Endothelial cell (in vitro differentiated cells): ENCODE results near the gene ZNF280D. TPM values are rescaled to one million over a fixed set of nuclear protein-coding genes. Genes with fewer than 3 reads are reported as not detected.
"Not testable (repeated sequence)": the region's sequence is repeated elsewhere in the genome, so short reads cannot be mapped to it uniquely, and the experiment has no call there.

Experiments used
- DNase-seq: peaks from one replicate; pipeline ENCODE4 v3.0.0; 2021; ENCODE audit warnings: low spot score
- H3K27ac Mint-ChIP-seq: one replicate; pipeline ENCODE4 v1.8.0; 2021; ENCODE audit warnings: mixed read lengths, inconsistent platforms; ENCODE audit not compliant: unreplicated experiment
- H3K27me3 Mint-ChIP-seq: one replicate; pipeline ENCODE4 v1.8.0; 2021; ENCODE audit warnings: mild to moderate bottlenecking, moderate library complexity, mixed read lengths, inconsistent platforms; ENCODE audit not compliant: unreplicated experiment
- H3K36me3 Mint-ChIP-seq: one replicate; pipeline ENCODE4 v1.8.0; 2021; ENCODE audit warnings: mild to moderate bottlenecking, low read depth, mixed read lengths, inconsistent platforms; ENCODE audit not compliant: unreplicated experiment
- H3K4me1 Mint-ChIP-seq: one replicate; pipeline ENCODE4 v1.8.0; 2021; ENCODE audit warnings: mild to moderate bottlenecking, mixed read lengths, inconsistent platforms; ENCODE audit not compliant: unreplicated experiment
- H3K4me3 Mint-ChIP-seq: one replicate; pipeline ENCODE4 v1.8.0; 2021; ENCODE audit warnings: mild to moderate bottlenecking, mixed read lengths, inconsistent platforms; ENCODE audit not compliant: unreplicated experiment
- H3K9me3 Mint-ChIP-seq: one replicate; pipeline ENCODE4 v1.8.0; 2021; ENCODE audit warnings: mixed read lengths, inconsistent platforms; ENCODE audit not compliant: unreplicated experiment
- total RNA-seq: library from RNA; stranded (reverse); fragmentation: NEBNext Ultra II Directional; extraction: Animal tissue kit (Norgen Biotek cat#: 25700); gene quantifications from one replicate; pipeline ENCODE4 v1.2.1, GENCODE V29; 2021; ENCODE audit not compliant: unreplicated experiment
- TF ChIP-seq, protein P1 (sequence below): fragments of 200-600 bp; sonication (generic); IDR thresholded peaks from one replicate; pipeline ENCODE4 v1.5.0; 2021; ENCODE audit warnings: antibody characterized with exemption; ENCODE audit not compliant: unreplicated experiment

The ZNF280D gene
- total RNA-seq, 1 donor from 2014 or later: 34.6 TPM

DNA sequence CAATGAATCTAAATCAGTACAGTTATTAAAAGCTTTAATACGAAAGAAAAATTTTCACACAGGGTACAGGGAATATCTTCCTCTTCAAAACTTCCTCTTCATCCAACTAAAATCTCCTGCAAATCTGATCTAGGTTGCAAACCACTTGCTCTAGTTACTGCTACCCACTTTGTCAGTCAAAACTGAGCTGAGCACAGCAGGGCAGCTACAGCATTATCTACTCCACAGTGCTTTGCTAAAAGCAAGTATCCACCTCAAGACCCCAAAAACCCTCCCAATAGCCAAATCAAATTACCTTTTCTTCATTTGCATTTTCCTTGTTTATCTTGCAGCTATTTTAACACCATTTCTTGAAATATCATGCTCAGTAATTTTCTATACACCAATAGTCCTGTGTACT is 14.7 kb downstream of the ZNF280D start:
- Mint-ChIP-seq H3K4me1 (peaks cover 16% of the 10 kb centered on the region), H3K27me3 (no peaks in the 10 kb centered on the region), H3K9me3 (no peaks in the 10 kb centered on the region), H3K27ac (no peak overlapping the region), H3K36me3 (no peaks in the 10 kb centered on the region), H3K4me3 (no peak overlapping the region)
- no peak for DNase-seq
- TF ChIP-seq, protein P1, sequence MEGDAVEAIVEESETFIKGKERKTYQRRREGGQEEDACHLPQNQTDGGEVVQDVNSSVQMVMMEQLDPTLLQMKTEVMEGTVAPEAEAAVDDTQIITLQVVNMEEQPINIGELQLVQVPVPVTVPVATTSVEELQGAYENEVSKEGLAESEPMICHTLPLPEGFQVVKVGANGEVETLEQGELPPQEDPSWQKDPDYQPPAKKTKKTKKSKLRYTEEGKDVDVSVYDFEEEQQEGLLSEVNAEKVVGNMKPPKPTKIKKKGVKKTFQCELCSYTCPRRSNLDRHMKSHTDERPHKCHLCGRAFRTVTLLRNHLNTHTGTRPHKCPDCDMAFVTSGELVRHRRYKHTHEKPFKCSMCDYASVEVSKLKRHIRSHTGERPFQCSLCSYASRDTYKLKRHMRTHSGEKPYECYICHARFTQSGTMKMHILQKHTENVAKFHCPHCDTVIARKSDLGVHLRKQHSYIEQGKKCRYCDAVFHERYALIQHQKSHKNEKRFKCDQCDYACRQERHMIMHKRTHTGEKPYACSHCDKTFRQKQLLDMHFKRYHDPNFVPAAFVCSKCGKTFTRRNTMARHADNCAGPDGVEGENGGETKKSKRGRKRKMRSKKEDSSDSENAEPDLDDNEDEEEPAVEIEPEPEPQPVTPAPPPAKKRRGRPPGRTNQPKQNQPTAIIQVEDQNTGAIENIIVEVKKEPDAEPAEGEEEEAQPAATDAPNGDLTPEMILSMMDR: no peak

DNA sequence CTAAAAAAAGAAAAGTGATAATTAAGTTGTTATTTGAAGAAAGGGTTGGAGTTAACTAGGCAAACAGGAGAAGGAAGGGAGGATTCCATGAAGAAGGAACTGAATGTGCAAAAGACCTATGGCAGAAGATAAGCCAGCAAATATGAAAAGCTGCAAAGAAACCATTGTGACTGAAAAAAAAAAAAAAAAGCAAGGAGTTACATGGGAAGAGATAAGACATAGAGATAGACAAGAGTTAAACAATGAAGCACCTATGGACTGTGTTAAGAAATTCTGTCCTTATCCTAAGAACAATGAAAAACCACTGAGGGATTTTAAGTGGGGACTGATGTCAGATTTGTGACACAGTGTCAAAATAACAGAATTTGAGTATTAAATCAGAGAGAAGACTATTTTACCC is 17.0 kb downstream of the ZNF280D start:
- Mint-ChIP-seq H3K27me3 (no peaks in the 10 kb centered on the region), H3K4me1 (peaks cover 16% of the 10 kb centered on the region), H3K36me3 (no peaks in the 10 kb centered on the region), H3K9me3 (no peaks in the 10 kb centered on the region), H3K4me3 (no peak overlapping the region), H3K27ac (no peak overlapping the region)
- DNase-seq: no peak
- TF ChIP-seq, protein P1: no peak

DNA sequence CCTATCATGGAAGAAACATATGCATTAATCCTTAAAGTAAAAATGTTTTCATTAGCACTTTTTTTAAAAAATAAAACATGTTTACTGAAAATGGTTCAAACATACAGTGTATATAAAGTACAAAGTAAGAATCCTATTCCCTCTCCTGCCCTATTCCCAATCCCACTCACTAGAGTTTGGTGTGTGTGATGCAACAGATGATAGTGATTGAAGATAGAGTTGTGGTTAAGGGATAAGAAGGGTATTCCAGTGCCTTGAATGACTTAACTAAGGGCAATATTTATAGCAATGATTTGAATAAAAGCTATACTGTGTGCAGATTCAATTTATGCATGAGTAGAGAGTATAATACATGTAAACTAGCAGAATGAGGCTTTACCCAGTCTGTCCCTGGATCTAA is 18.1 kb downstream of the ZNF280D start:
- Mint-ChIP-seq H3K4me1 (peaks cover 16% of the 10 kb centered on the region), H3K9me3 (no peaks in the 10 kb centered on the region), H3K27me3 (no peaks in the 10 kb centered on the region), H3K36me3 (no peaks in the 10 kb centered on the region), H3K4me3 (no peak overlapping the region), H3K27ac (no peak overlapping the region)
- TF ChIP-seq, protein P1: no peak
- DNase-seq: no peak

GRCh38 chr15:56709502-56709901 is 23.8 kb downstream of the ZNF280D start:
- not testable (repeated sequence) for H3K27ac Mint-ChIP-seq, DNase-seq, H3K9me3 Mint-ChIP-seq, H3K4me3 Mint-ChIP-seq, H3K4me1 Mint-ChIP-seq, H3K36me3 Mint-ChIP-seq, H3K27me3 Mint-ChIP-seq

GRCh38 chr15:56699743-56700142 is 33.6 kb downstream of the ZNF280D start:
- no peak overlapping the region for H3K4me3 Mint-ChIP-seq
- TF ChIP-seq, protein P1: no peak
- H3K36me3 Mint-ChIP-seq: no peaks in the 10 kb centered on the region

DNA sequence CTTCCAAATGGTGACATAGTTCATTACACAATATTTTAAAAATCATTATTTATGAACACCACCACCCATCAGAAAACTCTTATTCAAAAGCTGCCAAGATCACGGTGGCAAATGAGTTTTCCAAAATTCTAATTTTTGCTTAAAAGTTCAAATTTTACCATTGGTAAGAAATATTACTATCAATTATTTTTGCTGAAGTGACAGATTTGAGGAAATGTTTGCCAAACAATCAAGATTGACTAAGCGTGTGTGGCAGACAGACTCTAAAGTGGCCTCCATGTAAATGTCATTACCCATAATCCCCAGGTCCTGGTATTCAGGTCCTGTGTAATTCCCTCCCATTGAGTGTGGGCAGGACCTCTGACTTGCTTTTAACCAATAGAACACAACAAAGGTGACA is 35.0 kb downstream of the ZNF280D start:
- H3K9me3 Mint-ChIP-seq: no peaks in the 10 kb centered on the region
- no peaks in the 10 kb centered on the region for H3K27me3 Mint-ChIP-seq
- H3K4me1 Mint-ChIP-seq: no peaks in the 10 kb centered on the region
- TF ChIP-seq, protein P1: no peak
- no peak overlapping the region for H3K27ac Mint-ChIP-seq
- no peak for DNase-seq
- no peak overlapping the region for H3K4me3 Mint-ChIP-seq
- no peaks in the 10 kb centered on the region for H3K36me3 Mint-ChIP-seq

More at GRCh38 chr15:56699743-56700142, 33.6 kb downstream of the ZNF280D start:
- Mint-ChIP-seq H3K9me3 (no peaks in the 10 kb centered on the region), H3K27me3 (no peaks in the 10 kb centered on the region), H3K27ac (no peak overlapping the region), H3K4me1 (no peaks in the 10 kb centered on the region)
- DNase-seq: no peak
